ENCODE data around the gene CCAR1. TPM values are rescaled to one million over a fixed set of nuclear protein-coding genes. Genes with fewer than 3 reads are reported as not detected.

CCAR1 gene, protein sequence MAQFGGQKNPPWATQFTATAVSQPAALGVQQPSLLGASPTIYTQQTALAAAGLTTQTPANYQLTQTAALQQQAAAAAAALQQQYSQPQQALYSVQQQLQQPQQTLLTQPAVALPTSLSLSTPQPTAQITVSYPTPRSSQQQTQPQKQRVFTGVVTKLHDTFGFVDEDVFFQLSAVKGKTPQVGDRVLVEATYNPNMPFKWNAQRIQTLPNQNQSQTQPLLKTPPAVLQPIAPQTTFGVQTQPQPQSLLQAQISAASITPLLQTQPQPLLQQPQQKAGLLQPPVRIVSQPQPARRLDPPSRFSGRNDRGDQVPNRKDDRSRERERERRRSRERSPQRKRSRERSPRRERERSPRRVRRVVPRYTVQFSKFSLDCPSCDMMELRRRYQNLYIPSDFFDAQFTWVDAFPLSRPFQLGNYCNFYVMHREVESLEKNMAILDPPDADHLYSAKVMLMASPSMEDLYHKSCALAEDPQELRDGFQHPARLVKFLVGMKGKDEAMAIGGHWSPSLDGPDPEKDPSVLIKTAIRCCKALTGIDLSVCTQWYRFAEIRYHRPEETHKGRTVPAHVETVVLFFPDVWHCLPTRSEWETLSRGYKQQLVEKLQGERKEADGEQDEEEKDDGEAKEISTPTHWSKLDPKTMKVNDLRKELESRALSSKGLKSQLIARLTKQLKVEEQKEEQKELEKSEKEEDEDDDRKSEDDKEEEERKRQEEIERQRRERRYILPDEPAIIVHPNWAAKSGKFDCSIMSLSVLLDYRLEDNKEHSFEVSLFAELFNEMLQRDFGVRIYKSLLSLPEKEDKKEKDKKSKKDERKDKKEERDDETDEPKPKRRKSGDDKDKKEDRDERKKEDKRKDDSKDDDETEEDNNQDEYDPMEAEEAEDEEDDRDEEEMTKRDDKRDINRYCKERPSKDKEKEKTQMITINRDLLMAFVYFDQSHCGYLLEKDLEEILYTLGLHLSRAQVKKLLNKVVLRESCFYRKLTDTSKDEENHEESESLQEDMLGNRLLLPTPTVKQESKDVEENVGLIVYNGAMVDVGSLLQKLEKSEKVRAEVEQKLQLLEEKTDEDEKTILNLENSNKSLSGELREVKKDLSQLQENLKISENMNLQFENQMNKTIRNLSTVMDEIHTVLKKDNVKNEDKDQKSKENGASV
- 30.4 and 46.2 TPM in 2 replicates for total RNA-seq

DNA sequence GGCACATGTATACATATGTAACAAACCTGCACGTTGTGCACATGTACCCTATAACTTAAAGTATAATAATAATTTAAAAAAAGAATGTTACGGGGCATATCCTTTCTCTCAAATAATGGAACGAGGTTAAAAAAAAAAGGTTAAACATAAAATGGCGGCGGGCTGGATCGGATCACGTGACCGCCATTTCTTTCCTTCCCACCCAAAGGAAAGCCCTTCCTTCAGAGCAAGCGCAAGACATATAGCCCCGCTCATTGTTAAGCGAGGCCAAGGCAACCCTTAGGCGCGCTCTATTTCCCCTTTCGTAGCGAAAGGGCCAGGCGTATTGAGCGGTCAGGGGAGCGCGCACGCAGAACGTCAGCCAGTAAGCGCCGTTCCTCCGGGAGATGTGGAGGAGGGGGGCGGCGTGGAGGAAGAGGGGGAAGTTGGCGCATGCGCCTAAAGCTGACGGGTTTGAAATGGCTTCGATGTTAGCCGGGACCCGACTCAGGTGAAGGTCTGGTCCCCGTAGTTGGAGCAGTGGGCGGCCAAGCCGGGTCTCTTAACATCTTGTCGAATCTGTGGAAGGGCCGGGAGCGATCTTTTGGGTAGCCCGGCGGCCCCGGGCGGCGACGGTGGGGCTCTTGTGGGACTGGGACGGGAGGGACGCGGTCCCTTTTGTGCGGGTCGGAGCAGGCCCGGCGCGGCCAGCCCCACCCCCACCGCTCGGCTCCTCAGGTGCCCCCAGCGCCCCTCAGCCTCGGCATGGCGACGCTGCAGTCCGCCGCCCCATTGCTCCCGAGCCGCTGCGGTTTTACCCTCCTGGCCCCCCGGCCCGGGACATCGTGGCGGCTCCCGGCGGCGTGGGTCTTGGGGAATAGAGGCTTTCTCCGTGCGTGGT, at the start of gene CCAR1:
Gene CCAR1, plus strand, starts transcription at position 447 of the 880 bp plus-strand sequence. CDS start 1,266 bp downstream, outside the sequence.

DNA sequence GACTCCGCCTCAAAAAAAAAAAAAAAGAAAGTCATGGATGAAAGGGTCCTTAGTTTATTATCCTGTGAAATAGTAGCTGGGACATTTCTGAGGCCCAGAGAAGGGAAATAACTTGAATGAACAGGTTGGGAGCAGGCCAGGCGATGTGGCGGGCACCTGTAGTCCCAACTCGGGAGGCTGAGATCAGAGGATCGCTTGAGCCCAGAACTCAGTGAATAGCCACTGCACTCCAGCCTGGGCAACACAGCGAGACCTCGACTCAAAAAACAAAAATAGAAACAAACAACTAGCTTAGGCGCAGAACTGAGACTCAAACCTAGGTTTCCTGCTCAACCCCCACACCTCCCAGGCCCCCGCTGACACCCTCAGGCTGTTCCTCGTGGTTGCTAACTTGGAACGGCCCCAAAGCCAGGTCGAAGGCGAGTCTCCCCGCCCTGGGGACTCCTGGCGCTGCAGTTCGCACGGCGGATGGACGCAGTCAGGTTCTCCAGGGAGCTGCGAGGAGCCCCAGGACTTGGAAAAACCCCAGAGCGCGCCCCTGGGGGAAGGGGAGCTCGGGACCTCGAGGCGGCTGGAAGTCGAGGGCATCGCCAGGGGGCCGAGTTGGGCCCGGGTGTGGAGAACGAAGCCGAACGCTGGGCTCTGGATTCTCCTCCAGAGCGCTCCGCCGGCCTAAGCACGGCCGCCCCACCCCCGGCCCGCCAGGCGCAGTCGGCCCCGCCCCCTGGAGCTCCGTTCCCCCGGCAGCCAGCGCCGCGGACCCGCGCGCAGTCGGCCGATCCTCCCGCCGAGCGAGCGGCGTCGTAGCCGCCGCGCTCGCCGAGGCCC, 105.9 kb downstream of the CCAR1 start, which contains the start of gene STOX1:
Gene STOX1, plus strand, starts transcription at position 768 of the 828 bp plus-strand sequence. CDS start 93 bp downstream, outside the sequence.

Other genes with a start within 250 kb of the CCAR1 start
- gene DNA2, start 249.3 kb upstream of the CCAR1 start, total RNA-seq = 4.8 and 5.1 TPM in 2 replicates
- 10.6 and 15.9 TPM in 2 replicates for gene SLC25A16, start 193.7 kb upstream of the CCAR1 start, total RNA-seq
- under 0.01 and 1.4 TPM in 2 replicates for gene TET1, start 160.9 kb upstream of the CCAR1 start, total RNA-seq
- under 0.01 and 0.07 TPM in 2 replicates for gene STOX1, start 106.3 kb downstream of the CCAR1 start, total RNA-seq
- 51.3 and 67.0 TPM in 2 replicates for gene DDX50, start 180.1 kb downstream of the CCAR1 start, total RNA-seq
- 215 and 244 TPM in 2 replicates for gene DDX21, start 234.9 kb downstream of the CCAR1 start, total RNA-seq